ENCODE results near the gene RFX3.

Gene RFX3

GRCh38 chr9:3268223-3268622, 257.6 kb downstream of the RFX3 start:
- DNase-seq: no peak

GRCh38 chr9:3263698-3264097, 262.1 kb downstream of the RFX3 start:
- DNase-seq: no peak

GRCh38 chr9:3262826-3263529, 262.8 kb downstream of the RFX3 start:
- DNase-seq: no peak

GRCh38 chr9:3261484-3261883, 264.3 kb downstream of the RFX3 start:
- DNase-seq: no peak

- no peak for DNase-seq
Observed at GRCh38 chr9:3256571-3257330, 269.1 kb downstream of the RFX3 start.

- DNase-seq: no peak
Observed at GRCh38 chr9:3251309-3251708, 274.5 kb downstream of the RFX3 start.

GRCh38 chr9:3250741-3251140, 275.1 kb downstream of the RFX3 start:
- no peak for DNase-seq

- DNase-seq: no peak
Observed at GRCh38 chr9:3247211-3247610, 278.6 kb downstream of the RFX3 start.

GRCh38 chr9:3246241-3246640, 279.6 kb downstream of the RFX3 start:
- DNase-seq: no peak

- DNase-seq: no peak
Observed at GRCh38 chr9:3244963-3245653, 280.7 kb downstream of the RFX3 start.

GRCh38 chr9:3243683-3244082, 282.1 kb downstream of the RFX3 start:
- no peak for DNase-seq

- no peak for DNase-seq
Observed at GRCh38 chr9:3241290-3241689, 284.5 kb downstream of the RFX3 start.

- DNase-seq: peak; percentile 9 to 56 (median 21)
Observed at GRCh38 chr9:3240656-3241268, 285.0 kb downstream of the RFX3 start.

- no peak for DNase-seq
Observed at GRCh38 chr9:3239240-3239639, 286.6 kb downstream of the RFX3 start.

- DNase-seq: no peak
Observed at GRCh38 chr9:3238236-3238635, 287.6 kb downstream of the RFX3 start.

GRCh38 chr9:3237121-3237520, 288.7 kb downstream of the RFX3 start:
- DNase-seq: no peak

GRCh38 chr9:3235497-3235896, 290.3 kb downstream of the RFX3 start:
- DNase-seq: no peak

- DNase-seq: no peak
Observed at GRCh38 chr9:3224931-3225330, 300.9 kb downstream of the RFX3 start.

- no peak for DNase-seq
Observed at GRCh38 chr9:3215658-3216057, 310.1 kb downstream of the RFX3 start.

GRCh38 chr9:3214741-3215140, 311.1 kb downstream of the RFX3 start:
- DNase-seq: no peak

GRCh38 chr9:3205421-3206095, 320.2 kb downstream of the RFX3 start:
- no peak for DNase-seq

GRCh38 chr9:3200331-3200774, 325.4 kb downstream of the RFX3 start:
- DNase-seq: no peak

GRCh38 chr9:3193791-3194190, 332.0 kb downstream of the RFX3 start:
- DNase-seq: no peak

All from T-helper 1 cell (primary cell).